HepG2 (cell line): Measurements from ENCODE around the gene CBX7. TPM values are rescaled to one million over a fixed set of nuclear protein-coding genes. Genes with fewer than 3 reads are reported as not detected.

ENCODE experiments used
- HIVEP1 ChIP-seq: sonication (generic); formaldehyde crosslinking; IDR thresholded peaks from 2 replicates; pipeline ENCODE4 v1.4.0; 2020; ENCODE audit warnings: mild to moderate bottlenecking, missing genetic modification reagents
- KDM2A ChIP-seq: sonication (generic); formaldehyde crosslinking; IDR thresholded peaks from 2 replicates; pipeline ENCODE4 v1.4.0; 2020; ENCODE audit warnings: low read depth, missing genetic modification reagents, borderline replicate concordance
- KLF16 ChIP-seq, 2 experiments: sonication (generic) in 1 of 2; formaldehyde crosslinking in 1 of 2; IDR thresholded peaks; 2 replicates each; pipeline versions ENCODE4 v1.6.1 to v1.8.0; 2016 to 2023; ENCODE audit warnings: missing genetic modification reagents in 2 of 2, missing compliant biosample characterization in 1 of 2
- KLF9 ChIP-seq: IDR thresholded peaks from 2 replicates; pipeline ENCODE4 v1.6.1; 2016; ENCODE audit warnings: low read depth
- PPARG ChIP-seq: conservative IDR thresholded peaks from 2 replicates; pipeline ENCODE4 v1.6.1; 2016; ENCODE audit warnings: missing biosample characterization, missing genetic modification reagents
- RARA ChIP-seq: IDR thresholded peaks from 2 replicates; pipeline ENCODE4 v1.6.1; 2016; ENCODE audit warnings: missing genetic modification reagents, missing compliant biosample characterization
- TCF12 ChIP-seq, 2 experiments: fragments of 450-650 bp in 1 of 2; sonication (generic) in 1 of 2; formaldehyde crosslinking in 1 of 2; IDR thresholded peaks; 2 replicates each; pipeline versions ENCODE4 v1.6.1 to v1.8.0; 2017 to 2022; ENCODE audit warnings: antibody characterized with exemption in 1 of 2, mild to moderate bottlenecking in 1 of 2, missing genetic modification reagents in 1 of 2, moderate library complexity in 1 of 2
- ZMYM3 ChIP-seq: sonication (generic); formaldehyde crosslinking; IDR thresholded peaks from 2 replicates; pipeline ENCODE4 v1.5.1; 2020; ENCODE audit warnings: mild to moderate bottlenecking, missing genetic modification reagents
- ZNF317 ChIP-seq: sonication (generic); formaldehyde crosslinking; IDR thresholded peaks from 2 replicates; pipeline ENCODE4 v1.5.0; 2020; ENCODE audit warnings: mild to moderate bottlenecking, missing genetic modification reagents
- ZNF484 ChIP-seq: sonication (generic); formaldehyde crosslinking; IDR thresholded peaks from 2 replicates; pipeline ENCODE4 v1.5.1; 2020; ENCODE audit warnings: mild to moderate bottlenecking, low read depth, missing genetic modification reagents, borderline replicate concordance
- ZNF672 ChIP-seq: sonication (generic); formaldehyde crosslinking; IDR thresholded peaks from 2 replicates; pipeline ENCODE4 v1.8.1; 2022; ENCODE audit warnings: missing genetic modification reagents
- polyA plus RNA-seq, 8 experiments: library from polyadenylated mRNA; depleted of rRNA in 3 of 8; stranded (reverse) in 7 of 8; unstranded in 1 of 8; fragments of >200 nt; fragmentation: Illumina TruSeq in 4 of 8; extraction: Trizol in 4 of 8; gene quantifications; 2 replicates each; pipeline versions ENCODE4 v1.2.1 to v1.2.3, GENCODE V29; 2011 to 2016; ENCODE audit warnings: low read depth in 4 of 8, missing spikeins in 1 of 8, mixed read lengths in 1 of 8; ENCODE audit not compliant: insufficient read depth in 1 of 8
- total RNA-seq, 5 experiments: library from RNA; depleted of rRNA; stranded (reverse); fragments of >200 nt; fragmentation: Illumina TruSeq; extraction: Trizol; gene quantifications; 2 replicates each; pipeline ENCODE4 v1.2.3, GENCODE V29; 2016; ENCODE audit warnings: low read depth in 1 of 5
- TF ChIP-seq, protein P1 (sequence below): IDR thresholded peaks from 2 replicates; pipeline ENCODE4 v1.6.1; 2016; ENCODE audit warnings: missing genetic modification reagents, missing compliant biosample characterization
- TF ChIP-seq, protein P2 (sequence below): IDR thresholded peaks from 2 replicates; pipeline ENCODE4 v1.6.1; 2012; ENCODE audit warnings: low read depth, low read length, improper control_type of control experiment
- TF ChIP-seq, protein P3 (sequence below): sonication (generic); formaldehyde crosslinking; IDR thresholded peaks from 2 replicates; pipeline ENCODE4 v1.5.1; 2020; ENCODE audit warnings: mild to moderate bottlenecking, missing genetic modification reagents, moderate library complexity
- TF ChIP-seq, protein P4 (sequence below), 2 experiments: sonication (generic) in 1 of 2; formaldehyde crosslinking in 1 of 2; IDR thresholded peaks; 2 replicates each; pipeline versions ENCODE4 v1.4.0 to v1.6.1; 2018 to 2020; ENCODE audit warnings: missing genetic modification reagents in 2 of 2, borderline replicate concordance in 1 of 2, low read depth in 1 of 2, mild to moderate bottlenecking in 1 of 2, missing biosample characterization in 1 of 2

The CBX7 gene
- total and polyA plus RNA-seq, 2 of the 13 experiments (the other 11 are each of a cell fraction or from before 2014, with no cell fraction given), result 0.35 to 4.9 TPM

DNA sequence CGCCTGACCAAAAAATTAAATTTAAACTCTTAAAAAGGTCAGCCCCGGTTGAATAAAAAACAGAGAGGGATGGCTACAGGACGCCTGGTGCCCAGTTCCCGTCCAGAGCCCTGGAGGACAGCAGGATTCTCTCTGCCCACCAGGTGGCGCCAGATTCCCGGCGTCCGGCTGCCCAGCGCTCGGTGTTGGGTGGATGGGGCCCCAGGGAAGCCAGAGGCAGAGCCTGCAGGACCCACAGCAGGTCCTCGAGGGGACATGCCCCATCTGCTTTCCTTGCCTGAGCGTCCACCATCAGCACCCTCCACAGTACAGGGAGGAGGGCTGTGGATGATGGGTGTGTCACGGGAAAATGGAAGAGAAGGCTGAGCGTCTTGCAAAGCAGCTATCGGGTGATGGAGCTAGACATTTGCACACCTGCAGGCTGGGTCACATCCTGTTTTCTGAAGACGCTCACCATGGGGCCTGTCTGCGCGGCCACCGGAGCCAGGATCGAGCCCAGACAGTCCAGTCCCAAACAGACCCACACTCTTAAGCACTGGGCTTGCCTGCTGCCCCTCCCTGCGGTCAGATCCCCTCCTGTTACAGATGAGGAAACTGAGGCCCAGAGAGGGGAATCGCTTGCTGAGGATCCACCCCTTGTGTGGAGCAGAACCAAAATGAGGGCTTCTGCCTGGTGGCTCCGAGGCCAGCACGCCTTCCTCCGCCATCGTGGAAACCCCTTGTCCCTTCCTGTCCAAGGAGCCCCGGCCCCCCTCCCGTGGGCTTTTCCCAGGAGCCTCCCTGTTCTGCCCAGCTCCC, 18.5 kb upstream of the CBX7 start (continued):
- TF ChIP-seq ZMYM3 (CRISPR knock-in tag) (peak; percentile 36; the same call in 1 of the 2 replicates), KDM2A (CRISPR knock-in tag) (peak; percentile 77; the same call in 1 of the 2 replicates), HIVEP1 (CRISPR knock-in tag) (0 out of 2 replicates have a peak, but pooled peaks have one; percentile 37), PPARG (CRISPR knock-in tag) (0 out of 2 replicates have a peak, but pooled peaks have one; percentile 23), RARA (0 out of 2 replicates have a peak, but pooled peaks have one; percentile 13), ZNF484 (no peak), ZNF317 (CRISPR knock-in tag) (peak; percentile 71), TCF12 (IDR thresholded peaks at IDR 0.05) (no peak), TCF12 (CRISPR knock-in tag; IDR thresholded peaks at IDR 0.05) (0 out of 2 replicates have a peak, but pooled peaks have one; percentile 46), KLF9 (CRISPR knock-in tag) (no peak), KLF16 (CRISPR knock-in tag; IDR thresholded peaks at IDR 0.05) (peak in 1 of 2 experiments; percentile 39; a peak in 1 of 4 replicates), ZNF672 (CRISPR knock-in tag) (no peak)
- TF ChIP-seq, protein P1, sequence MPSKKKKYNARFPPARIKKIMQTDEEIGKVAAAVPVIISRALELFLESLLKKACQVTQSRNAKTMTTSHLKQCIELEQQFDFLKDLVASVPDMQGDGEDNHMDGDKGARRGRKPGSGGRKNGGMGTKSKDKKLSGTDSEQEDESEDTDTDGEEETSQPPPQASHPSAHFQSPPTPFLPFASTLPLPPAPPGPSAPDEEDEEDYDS, result 0 out of 2 replicates have a peak, but pooled peaks have one; percentile 30
- TF ChIP-seq, protein P2, sequence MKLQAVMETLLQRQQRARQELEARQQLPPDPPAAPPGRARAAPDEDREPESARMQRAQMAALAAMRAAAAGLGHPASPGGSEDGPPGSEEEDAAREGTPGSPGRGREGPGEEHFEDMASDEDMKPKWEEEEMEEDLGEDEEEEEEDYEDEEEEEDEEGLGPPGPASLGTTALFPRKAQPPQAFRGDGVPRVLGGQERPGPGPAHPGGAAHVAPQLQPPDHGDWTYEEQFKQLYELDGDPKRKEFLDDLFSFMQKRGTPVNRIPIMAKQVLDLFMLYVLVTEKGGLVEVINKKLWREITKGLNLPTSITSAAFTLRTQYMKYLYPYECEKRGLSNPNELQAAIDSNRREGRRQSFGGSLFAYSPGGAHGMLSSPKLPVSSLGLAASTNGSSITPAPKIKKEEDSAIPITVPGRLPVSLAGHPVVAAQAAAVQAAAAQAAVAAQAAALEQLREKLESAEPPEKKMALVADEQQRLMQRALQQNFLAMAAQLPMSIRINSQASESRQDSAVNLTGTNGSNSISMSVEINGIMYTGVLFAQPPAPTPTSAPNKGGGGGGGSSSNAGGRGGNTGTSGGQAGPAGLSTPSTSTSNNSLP, result no peak
- TF ChIP-seq, protein P3, sequence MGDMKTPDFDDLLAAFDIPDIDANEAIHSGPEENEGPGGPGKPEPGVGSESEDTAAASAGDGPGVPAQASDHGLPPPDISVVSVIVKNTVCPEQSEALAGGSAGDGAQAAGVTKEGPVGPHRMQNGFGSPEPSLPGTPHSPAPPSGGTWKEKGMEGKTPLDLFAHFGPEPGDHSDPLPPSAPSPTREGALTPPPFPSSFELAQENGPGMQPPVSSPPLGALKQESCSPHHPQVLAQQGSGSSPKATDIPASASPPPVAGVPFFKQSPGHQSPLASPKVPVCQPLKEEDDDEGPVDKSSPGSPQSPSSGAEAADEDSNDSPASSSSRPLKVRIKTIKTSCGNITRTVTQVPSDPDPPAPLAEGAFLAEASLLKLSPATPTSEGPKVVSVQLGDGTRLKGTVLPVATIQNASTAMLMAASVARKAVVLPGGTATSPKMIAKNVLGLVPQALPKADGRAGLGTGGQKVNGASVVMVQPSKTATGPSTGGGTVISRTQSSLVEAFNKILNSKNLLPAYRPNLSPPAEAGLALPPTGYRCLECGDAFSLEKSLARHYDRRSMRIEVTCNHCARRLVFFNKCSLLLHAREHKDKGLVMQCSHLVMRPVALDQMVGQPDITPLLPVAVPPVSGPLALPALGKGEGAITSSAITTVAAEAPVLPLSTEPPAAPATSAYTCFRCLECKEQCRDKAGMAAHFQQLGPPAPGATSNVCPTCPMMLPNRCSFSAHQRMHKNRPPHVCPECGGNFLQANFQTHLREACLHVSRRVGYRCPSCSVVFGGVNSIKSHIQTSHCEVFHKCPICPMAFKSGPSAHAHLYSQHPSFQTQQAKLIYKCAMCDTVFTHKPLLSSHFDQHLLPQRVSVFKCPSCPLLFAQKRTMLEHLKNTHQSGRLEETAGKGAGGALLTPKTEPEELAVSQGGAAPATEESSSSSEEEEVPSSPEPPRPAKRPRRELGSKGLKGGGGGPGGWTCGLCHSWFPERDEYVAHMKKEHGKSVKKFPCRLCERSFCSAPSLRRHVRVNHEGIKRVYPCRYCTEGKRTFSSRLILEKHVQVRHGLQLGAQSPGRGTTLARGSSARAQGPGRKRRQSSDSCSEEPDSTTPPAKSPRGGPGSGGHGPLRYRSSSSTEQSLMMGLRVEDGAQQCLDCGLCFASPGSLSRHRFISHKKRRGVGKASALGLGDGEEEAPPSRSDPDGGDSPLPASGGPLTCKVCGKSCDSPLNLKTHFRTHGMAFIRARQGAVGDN (CRISPR knock-in tag), result peak; percentile 67
- TF ChIP-seq, protein P4, sequence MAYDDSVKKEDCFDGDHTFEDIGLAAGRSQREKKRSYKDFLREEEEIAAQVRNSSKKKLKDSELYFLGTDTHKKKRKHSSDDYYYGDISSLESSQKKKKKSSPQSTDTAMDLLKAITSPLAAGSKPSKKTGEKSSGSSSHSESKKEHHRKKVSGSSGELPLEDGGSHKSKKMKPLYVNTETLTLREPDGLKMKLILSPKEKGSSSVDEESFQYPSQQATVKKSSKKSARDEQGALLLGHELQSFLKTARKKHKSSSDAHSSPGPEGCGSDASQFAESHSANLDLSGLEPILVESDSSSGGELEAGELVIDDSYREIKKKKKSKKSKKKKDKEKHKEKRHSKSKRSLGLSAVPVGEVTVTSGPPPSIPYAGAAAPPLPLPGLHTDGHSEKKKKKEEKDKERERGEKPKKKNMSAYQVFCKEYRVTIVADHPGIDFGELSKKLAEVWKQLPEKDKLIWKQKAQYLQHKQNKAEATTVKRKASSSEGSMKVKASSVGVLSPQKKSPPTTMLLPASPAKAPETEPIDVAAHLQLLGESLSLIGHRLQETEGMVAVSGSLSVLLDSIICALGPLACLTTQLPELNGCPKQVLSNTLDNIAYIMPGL (CRISPR knock-in tag; IDR thresholded peaks at IDR 0.05; ENCODE audit: borderline replicate concordance in 1 of 2, low read depth in 1 of 2), result peak; percentile 50 to 76; a peak in 3 of 4 replicates
